ENCODE results near the gene EXOSC10.
A peak's percentile ranks its signal among the peaks of the same experiment; 100 is the strongest.

Gene EXOSC10

DNA sequence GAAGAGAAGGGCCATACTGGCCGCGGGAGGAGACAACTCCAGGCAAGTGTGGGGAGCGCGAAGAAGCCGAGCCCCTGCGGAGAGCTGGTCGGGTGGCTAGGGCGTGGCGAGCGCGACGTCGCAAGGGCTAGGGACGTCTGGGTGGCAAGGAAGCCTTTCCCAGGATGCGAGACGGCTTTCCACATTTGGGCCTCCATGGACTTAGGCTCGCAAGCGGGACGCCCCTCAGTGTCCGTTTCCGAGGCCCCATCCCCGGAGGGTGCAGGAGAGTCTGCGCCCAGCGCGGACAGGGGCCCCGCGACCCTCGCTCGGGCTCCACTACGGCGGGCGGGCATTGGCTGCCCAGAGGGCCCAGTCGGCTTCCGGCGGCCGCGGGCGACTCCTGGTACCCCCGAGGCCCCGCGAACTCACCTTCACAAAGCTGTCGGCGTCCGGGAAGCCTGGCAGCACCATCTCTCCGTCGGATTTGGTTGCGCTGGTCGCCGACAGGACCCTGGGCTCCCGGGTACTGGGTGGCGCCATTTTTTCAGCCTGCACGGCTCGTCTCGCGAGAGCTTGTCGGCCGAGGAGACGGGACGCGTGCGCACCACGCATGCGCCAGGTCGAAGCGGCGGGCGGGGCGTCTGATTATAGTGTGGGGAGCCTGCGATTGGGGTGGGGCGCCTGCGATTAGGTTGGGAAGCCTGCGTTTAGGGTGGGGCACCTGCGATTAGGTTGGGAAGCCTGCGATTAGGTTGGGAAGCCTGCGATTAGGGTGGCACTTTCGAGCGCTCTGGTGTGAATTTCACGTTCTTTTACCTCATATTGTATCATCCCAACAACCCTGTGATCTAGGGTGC, at the start of gene EXOSC10:
Gene EXOSC10, minus strand, starts transcription at position 560 of the 839 bp plus-strand sequence. Its CDS starts 38 bp downstream, at position 522.
- DNase-seq (ENCODE audit: low read depth) = peak; percentile 91

DNA sequence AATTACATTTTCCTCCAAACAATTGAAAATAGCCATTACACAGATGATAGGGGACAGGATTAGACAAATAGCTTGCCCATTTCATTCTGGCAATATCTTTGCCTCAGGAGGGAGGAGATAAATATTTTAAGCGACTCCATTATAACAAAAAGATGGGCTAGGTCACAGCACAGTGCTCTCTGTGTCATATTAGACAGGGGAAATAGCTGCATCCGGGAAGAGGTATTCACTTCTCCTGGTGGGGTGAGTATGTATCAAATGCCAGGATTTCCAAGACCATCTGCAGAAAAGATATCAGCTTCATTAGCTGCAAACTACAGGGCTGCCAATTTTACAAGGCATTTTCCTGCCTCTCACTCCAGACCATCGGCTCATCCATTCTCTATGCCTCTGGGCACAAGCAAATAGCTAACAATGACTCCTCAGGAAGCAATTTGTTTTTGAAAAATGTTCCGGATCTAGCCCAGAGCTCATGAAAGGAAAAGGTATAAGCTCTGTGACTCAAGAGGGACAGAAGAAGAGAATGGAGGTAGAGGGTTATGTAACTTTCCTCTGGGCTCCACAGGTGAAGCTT, 47.6 kb upstream of the EXOSC10 start:
- no peak for DNase-seq (ENCODE audit: low read depth)

DNA sequence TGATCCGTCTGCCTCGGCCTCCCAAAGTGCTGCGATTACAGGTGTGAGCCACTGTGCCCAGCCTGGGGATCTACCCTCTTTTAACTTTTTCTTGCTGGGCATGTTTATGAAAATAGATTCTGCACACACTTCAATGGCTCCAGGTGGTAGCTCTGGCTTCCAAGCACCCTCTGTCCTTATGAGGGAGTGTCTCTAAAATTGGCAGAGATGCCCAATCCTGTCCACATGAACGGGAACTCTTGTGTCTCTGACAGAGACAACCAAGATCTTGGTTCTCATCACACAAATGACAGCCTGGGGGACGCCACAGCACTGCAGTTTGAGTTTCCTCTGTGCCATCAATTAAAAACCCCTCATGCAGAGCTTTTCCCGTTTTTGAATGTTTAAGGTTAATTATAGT, 46.1 kb upstream of the EXOSC10 start:
- DNase-seq (ENCODE audit: low read depth) = no peak

DNA sequence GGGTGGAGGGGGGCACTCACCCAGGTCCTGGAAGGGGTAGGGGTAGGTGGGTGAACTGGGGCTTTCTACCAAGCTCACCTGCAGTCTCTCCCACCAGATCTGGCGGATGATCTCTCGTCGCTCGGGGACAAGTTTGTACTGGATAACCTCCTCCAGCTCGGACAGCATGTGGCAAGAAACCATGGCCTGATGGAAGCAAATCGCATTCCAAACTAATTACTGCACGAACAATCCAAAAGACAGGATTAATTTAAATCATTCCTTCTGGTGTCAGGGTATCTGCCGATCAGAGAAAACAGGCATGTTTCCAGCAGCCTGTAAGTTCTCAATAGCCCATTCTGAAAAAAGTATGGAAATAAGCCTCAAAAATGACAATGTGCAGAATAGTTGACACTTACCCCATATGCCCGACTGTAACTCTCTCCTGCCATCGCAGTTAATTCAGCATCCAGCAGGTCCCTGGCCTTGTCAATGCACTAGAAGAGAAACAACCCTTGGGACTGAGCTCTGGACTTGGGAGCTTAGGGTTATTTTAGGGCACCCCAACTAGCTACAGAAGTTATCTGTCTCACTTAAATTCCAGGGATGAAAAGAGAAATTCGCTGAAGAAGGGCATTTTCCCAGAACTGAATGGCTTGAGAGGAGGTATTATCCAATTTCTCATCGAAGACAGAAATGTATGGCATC, 45.0 kb upstream of the EXOSC10 start:
- no peak for DNase-seq (ENCODE audit: low read depth)

DNA sequence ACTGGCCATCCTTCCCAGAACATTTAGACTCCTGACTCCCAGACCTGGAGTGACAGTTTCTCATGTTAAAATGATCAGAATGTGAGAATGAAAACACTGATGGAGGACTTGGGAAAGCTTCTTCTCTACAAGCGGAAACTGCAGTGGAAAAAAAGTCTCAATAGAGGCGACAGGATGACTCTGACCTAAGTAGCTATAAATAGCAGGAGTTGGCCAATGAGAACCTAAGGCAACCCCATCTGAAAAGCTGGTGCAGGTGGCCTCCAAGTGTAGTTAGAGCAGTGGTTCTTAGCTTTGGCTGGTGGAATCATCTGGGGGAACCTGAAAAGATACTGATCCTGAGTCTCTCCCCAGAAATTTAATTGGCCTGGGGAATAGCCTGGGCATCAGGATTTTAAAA, 44.2 kb upstream of the EXOSC10 start:
- no peak for DNase-seq (ENCODE audit: low read depth)

DNA sequence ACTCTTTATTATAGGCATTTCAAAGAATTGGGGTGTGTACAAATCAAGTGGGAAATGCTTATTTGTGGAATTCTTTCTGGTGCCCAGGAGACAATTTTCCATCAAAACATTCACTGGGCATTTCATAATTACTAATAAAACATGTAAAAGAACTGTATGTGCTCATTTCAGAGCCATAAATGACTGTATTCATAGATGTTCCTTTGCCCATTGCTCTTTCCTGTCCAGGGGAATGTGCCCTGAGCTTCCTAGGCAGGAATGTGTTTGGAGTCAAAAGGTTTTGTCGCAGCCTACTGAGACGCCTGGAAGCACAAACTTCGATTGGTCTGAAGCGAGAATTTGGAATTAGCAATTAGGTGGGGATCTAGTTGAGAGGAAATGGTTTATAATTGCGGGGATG, 43.7 kb upstream of the EXOSC10 start:
- DNase-seq (ENCODE audit: low read depth) = no peak

DNA sequence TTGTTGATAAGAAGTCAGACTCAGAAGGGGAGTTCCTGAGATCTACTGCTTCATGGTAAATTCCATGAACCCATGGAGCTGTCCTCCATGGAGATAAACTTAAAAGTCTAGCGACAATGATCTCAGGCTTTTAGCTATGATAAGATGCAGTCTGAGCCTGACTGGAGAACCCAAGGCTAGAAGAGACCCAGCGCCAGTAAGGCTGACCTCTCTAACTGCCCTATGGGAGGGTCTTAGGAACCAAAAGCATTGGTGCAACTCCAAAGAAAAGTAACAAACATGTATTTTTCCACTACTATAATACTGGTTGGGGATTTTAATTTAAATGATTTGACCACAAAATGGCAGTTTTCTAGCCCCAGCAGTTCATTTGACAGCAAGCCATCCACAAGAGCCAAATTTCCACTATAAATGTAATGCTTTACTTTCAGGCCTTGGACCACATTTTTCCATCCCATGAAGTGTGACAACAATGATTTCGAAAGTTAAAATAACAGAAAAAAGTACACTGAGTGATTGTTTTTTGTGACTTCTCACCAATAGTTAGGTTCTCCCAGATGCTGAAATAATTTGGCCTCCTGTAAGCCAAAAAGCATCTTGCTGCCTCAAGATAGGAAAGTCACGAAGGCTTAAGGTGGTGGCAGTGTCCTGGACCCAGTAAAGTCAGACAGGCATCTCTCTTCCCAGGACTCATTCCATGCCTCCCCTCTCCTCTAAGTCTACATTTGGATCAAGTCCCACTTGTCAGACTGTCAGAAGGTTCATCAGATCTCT, 43.1 kb upstream of the EXOSC10 start:
- no peak for DNase-seq (ENCODE audit: low read depth)

DNA sequence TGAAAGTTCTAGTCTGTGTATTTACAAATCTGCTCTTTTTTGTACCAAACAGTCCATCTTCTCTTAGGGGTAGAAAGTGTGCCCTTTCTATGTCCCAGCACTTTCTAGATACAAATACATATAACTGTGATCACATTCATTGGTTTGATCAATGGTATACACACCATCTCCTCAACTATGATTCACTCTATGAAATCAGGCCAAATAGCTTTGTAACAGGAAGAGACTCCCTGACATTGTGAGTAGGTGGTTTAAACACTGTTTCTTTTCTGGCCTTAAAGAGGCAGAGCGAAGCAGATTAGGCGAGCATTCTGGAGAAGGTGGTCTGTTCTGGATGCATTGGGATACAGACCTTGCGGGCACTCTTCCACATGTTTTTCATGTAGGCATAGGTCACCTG, 39.3 kb upstream of the EXOSC10 start:
- DNase-seq (ENCODE audit: low read depth) = no peak

DNA sequence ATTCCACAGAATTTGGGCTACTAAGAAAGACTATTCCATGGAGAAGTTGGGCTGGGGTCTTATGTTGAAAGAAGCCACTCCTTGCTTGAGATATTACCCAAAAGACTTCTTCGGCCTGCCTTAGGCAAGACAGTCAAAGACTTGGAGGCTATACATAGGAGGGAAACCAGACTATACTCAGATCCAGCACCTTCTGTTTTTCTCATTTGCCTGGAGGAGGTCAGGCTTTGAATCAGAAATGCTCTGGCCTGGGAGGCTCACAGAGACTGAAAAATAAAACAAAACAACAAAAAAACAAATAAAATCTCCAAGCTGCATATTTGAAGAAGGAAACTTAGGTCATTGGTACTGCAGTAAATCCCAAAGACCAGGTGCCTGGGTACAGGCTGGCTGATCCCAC, 38.4 kb upstream of the EXOSC10 start:
- no peak for DNase-seq (ENCODE audit: low read depth)

DNA sequence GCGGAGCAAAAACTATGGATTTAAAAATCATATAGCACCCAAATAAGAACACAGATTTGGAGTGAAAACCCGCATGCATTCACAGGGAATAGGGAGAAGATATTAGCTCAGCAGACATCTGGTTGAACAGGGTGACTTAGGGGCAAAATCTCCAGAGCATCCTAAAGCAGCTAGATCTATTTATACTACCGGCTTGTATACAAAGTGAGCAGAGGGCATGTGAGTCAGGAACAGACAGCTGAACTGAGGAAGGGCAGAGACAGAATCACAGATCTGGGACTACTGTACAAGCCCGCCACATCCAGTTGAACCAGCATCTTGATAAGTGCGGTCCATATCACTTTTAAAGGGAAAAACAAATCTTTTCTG, 35.2 kb upstream of the EXOSC10 start:
- DNase-seq (ENCODE audit: low read depth) = no peak

DNA sequence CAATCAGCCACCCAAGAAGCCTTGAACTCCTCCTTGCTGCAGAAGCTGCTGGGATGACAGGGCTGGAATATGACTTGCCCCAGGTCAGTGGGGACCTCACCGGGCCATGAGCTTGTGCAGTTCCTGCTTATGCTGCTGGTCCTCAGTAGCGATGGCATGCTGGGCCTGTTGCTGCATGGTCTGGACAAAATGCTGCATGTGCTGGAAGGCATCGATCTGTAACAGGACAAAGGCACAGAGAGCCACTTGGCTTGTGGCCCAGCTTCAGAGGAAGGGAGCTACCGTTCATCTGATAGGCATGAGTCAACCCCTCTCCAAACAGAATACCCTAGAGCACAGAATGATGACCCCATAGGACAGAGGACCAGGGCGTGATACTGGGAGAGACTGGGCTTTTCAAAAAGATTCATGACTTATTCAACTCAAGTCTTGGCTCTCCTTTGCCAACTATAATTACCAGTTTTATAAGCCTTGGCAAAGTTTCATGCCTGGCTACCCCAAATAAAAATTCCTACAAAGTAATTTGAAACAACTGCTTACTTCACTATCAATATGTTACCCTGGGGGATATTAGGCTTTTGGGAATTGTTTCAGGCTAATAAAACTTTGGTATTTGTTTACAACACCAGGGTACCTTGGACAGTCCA, 34.7 kb upstream of the EXOSC10 start:
- DNase-seq (ENCODE audit: low read depth) = no peak

DNA sequence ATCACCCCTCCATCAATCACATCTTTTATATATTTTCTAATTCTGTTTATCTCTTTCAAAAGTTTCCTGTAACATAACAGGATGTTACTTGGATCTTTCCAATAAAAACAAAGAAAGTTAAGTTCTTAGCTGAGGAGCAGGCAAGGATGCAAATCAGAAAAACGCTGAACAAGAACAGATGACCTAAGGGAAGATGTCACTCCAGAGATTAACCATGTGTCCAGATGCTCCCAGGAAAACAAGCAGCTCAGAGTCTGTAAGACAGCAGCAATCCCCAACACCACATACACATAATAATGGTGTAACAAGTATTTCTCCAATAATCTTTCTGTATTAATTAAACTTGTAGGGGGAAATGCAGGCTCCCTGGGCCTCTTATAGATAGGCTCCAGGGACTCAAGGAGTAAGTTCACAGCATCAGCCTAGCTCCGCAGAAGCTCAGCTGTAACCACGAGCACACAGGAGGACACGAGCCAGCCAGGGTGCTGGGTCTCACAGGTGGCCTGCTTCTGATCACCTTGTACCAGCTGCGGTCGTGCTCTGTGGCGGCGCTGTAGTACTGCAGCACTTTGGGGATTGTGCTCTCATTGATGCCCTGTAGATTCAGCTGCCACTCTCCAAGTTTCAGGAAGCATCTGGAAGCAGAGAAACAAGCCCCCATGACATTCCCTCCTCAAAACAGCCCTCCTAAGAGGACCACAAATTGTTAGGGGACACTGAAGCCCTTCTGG, 33.1 kb upstream of the EXOSC10 start:
- no peak for DNase-seq (ENCODE audit: low read depth)

DNA sequence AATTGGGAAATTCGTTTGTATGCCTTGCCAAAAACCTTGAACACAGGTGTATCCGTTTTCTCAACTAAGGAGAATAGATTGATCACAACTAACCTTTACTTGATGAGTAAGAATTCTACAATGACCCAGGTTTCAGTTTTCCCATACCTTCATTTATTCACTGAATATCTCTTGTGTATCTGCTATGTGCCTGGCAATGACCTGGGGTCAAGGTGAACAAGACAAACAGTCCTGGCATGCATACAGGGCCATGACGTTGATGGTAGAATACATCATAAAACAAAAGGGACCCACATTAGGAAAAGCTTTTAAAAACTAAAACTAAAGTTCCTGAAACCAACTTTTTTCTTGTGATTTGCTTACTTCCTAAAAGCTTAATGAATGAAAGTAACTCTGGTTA, 32.1 kb upstream of the EXOSC10 start:
- DNase-seq (ENCODE audit: low read depth) = no peak

DNA sequence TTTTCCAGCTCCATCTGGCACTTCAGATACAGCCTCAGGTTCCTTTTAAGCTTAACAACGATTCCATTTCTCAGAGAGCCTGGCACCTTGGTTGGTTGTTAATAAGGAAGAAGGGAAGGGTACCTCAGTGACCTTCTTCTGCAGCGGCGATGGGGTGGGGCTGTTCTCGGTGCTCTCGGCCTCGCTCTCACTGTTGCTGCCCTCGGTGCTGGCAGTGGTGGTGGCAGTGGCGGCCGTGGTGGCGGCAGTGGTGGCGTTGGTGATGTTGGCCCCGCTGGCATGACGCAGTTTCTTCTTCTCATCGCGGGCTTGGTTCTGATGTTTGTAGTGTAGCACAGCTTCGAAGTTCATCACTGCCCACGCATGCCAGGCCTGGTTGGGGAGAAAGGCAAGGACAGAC, 30.7 kb upstream of the EXOSC10 start:
- no peak for DNase-seq (ENCODE audit: low read depth)

DNA sequence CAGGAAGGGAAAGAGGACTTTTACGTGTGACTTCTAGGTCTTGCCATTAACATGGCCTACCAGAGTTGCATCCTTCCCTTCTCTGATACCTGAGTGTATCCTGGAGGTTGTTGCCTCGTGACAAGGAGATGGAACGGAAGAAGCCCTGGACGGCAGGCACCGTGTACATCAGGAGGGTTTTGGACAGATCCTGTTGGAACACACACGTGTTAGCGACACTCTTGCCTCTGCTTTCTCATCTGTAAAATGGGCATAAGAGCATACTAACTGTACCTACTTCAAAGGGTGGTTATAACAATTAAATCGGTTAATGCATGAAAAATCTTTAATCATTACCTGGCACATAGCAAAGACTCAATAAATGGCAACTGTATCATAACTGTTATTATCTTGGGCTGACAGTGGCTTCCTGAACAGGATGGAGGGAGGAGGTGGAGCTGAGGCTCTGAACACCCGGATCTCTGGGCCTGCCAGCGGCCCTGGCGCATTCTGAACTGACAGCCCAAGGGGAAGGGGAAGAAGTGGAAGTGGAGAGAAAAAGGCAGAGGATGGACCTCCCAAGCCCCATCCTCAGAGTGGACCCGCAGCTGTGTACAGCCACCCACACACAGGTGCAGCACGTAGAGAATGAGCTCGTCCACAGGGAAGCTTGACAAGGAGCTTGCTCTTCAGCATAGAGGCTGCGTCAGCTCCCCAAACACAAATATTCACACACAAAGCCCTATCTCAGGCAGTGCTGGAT, 30.2 kb upstream of the EXOSC10 start:
- DNase-seq (ENCODE audit: low read depth) = no peak

DNA sequence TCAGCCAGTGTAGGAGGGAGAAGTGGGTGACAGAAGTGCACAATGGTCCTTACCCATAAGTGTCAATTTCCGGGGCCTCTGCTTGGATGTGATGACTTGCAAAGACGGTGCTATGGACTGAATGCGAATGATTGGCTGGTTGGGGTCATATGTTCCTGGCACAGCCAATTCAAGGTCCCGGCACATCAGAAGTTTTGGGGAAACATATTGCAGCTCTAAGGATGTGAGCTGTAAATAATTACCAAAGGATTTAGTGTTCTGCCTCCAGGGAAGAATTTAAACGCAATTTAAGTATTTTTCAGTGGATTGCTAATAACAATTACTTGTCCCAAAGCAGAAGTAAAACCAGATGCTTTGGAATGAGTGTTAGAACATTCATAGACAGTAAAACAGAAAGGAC, 26.9 kb upstream of the EXOSC10 start:
- DNase-seq (ENCODE audit: low read depth) = no peak

DNA sequence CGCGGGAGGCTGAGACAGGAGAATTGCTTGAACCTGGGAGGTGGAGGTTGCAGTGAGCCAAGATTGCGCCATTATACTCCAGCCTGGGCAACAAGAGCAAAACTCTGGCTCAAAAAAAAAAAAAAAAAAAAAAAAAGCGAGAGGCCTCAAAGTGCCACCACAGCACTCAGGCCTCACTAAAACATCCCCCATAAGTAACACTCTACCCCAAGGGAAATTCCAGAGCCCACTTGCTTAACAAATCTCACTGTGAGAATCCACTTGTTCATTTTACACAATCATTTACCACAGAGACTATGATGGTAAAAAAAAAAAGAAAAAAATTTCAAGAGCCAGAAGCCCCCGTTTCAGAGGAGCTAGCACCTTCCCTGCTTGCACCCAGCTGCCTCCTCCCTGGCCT, 26.3 kb upstream of the EXOSC10 start:
- no peak for DNase-seq (ENCODE audit: low read depth)

DNA sequence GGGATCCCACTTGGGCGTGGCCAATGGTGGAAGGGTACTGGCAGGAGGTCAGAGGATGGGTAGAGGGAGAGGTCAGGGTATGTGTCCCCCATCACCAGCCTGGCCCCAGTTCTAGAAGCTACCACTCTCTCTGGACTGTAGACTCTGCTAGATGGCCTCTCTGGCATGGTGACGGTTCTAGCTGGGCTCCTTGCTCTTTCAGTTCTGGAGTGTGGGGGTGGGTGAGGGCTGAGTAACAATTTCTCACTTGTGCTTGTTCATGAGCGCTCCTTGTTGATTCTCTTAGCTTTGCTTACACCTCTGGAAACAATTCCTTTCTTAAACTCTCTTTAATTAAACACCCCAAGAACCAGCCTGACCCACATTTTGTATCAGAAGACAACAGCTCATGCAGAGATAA, 25.3 kb upstream of the EXOSC10 start:
- no peak for DNase-seq (ENCODE audit: low read depth)

DNA sequence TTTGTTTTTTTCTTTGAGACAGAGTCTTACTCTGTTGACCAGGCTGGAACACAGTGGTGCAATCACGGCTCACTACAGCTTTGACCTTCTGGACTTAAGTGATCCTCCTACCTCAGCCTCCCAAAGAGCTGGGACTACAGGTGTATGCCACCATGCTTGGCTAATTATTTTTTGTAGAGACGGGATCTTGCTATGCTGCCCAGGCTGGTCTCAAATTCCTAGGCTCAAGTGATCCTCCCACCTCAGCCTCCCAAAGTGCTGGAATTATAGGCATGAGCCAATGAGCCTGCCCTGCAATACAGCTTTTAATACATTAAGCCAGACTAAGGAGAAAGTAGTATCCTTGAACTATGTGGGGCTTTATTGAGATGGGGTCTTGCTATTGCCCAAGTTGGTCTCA, 16.6 kb upstream of the EXOSC10 start:
- DNase-seq (ENCODE audit: low read depth) = no peak

DNA sequence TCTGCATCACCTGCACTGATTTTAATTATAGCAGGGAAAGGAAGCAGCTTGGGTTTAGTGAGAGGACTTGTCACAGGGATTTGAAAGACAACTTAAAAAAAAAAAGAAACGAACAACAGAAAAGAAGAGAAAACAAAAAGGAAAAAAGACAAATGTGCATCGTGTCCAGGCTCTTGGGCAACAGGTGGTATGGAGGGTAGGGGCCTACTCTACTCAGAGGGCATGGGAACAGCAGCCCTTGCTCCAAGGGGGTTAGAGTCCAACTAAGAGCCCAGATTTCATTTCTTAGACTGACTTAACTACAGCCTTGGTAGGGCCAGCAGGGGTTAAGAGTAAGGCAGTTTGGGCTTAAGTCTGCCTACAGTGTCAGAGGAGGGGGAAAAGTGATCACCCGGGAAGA, 15.3 kb upstream of the EXOSC10 start:
- no peak for DNase-seq (ENCODE audit: low read depth)
